SK-N-SH (cell line): ENCODE measurements around the gene GDPD5. TPM values are rescaled to one million over a fixed set of nuclear protein-coding genes. Genes with fewer than 3 reads are reported as not detected.

Experiments used
- CTCF ChIA-PET: fragments of 300-600, 350-600 bp; formaldehyde crosslinking; extraction: SDS; loops from one replicate; lab custom pipeline; 2021; lab: Yijun Ruan, JAX
- POLR2A ChIA-PET: fragments of 350-600 bp; sonication (Branson Sonifier 250); formaldehyde crosslinking; extraction: SDS; loops from one replicate; lab custom pipeline; 2020; ENCODE audit warnings: antibody characterized with exemption, inconsistent platforms; lab: Yijun Ruan, JAX
- DNase-seq: peaks from one replicate; pipeline ENCODE4 v3.0.0; 2012
- H2AFZ ChIP-seq: fragments of 200-600 bp; sonication (generic); 2 replicates; pipeline ENCODE4 v1.8.1; 2016; ENCODE audit warnings: antibody characterized with exemption, mild to moderate bottlenecking, low read depth
- H3F3A ChIP-seq: fragments of 200-600 bp; sonication (generic); replicated peaks from 2 replicates; pipeline ENCODE3; 2016; ENCODE audit warnings: antibody characterized with exemption, mild to moderate bottlenecking; ENCODE audit not compliant: insufficient read depth
- H3K27ac ChIP-seq, 2 experiments: fragments of 200-500 bp in 1 of 2; fragments of 200-600 bp in 1 of 2; sonication (Bioruptor generic) in 1 of 2; sonication (generic), shearing (Covaris generic) in 1 of 2; 2 replicates each; pipeline versions ENCODE4 v1.5.1 to v1.6.1; 2014 to 2016; ENCODE audit warnings: low read depth in 2 of 2, inconsistent platforms in 1 of 2, low read length in 1 of 2, mild to moderate bottlenecking in 1 of 2, mixed read lengths in 1 of 2
- H3K27me3 ChIP-seq: fragments of 200-600 bp; sonication (generic), shearing (Covaris generic); 2 replicates; pipeline ENCODE4 v1.6.1; 2016; ENCODE audit warnings: mixed run types; ENCODE audit not compliant: insufficient read depth
- H3K36me3 ChIP-seq, 2 experiments: fragments of 200-500 bp in 1 of 2; fragments of 200-600 bp in 1 of 2; sonication (Bioruptor generic) in 1 of 2; sonication (generic) in 1 of 2; replicated peaks in 1 of 2; 2 replicates each; pipeline versions ENCODE3 to v1.5.1; 2014 to 2016; ENCODE audit warnings: low read length in 1 of 2, mild to moderate bottlenecking in 1 of 2; ENCODE audit not compliant: insufficient read depth in 2 of 2, control insufficient read depth in 1 of 2
- H3K4me1 ChIP-seq, 2 experiments: fragments of 200-500 bp in 1 of 2; fragments of 200-600 bp in 1 of 2; sonication (Bioruptor generic) in 1 of 2; sonication (generic), shearing (Covaris generic) in 1 of 2; 2 replicates each; pipeline versions ENCODE4 v1.5.1 to v1.6.1; 2014 to 2016; ENCODE audit warnings: low read depth in 1 of 2, low read length in 1 of 2, mixed run types in 1 of 2; ENCODE audit not compliant: insufficient read depth in 2 of 2, control insufficient read depth in 1 of 2
- H3K4me2 ChIP-seq: fragments of 200-600 bp; sonication (generic), shearing (Covaris generic); 2 replicates; pipeline ENCODE4 v1.6.1; 2017; ENCODE audit warnings: mixed run types
- H3K4me3 ChIP-seq, 2 experiments: fragments of 200-500 bp in 1 of 2; fragments of 200-600 bp in 1 of 2; sonication (Bioruptor generic) in 1 of 2; sonication (generic), shearing (Covaris generic) in 1 of 2; 2 replicates each; pipeline versions ENCODE4 v1.5.1 to v1.8.1; 2014 to 2016; ENCODE audit warnings: low read depth in 2 of 2, inconsistent platforms in 1 of 2, low read length in 1 of 2, mild to moderate bottlenecking in 1 of 2, mixed read lengths in 1 of 2, moderate library complexity in 1 of 2
- H3K79me2 ChIP-seq: fragments of 200-600 bp; sonication (generic); 2 replicates; pipeline ENCODE4 v1.8.1; 2017; ENCODE audit warnings: mild to moderate bottlenecking; ENCODE audit not compliant: insufficient read depth
- H3K9ac ChIP-seq: fragments of 200-600 bp; sonication (generic); 2 replicates; pipeline ENCODE4 v1.6.1; 2017; ENCODE audit warnings: mixed run types
- H3K9me2 ChIP-seq: fragments of 200-600 bp; sonication (generic); 2 replicates; pipeline ENCODE4 v1.6.1; 2017; ENCODE audit warnings: mixed run types
- H3K9me3 ChIP-seq: fragments of 200-600 bp; sonication (generic); 2 replicates; pipeline ENCODE4 v1.6.1; 2017; ENCODE audit warnings: mixed run types, mild to moderate bottlenecking, moderate library complexity
- H4K20me1 ChIP-seq: fragments of 200-600 bp; sonication (generic); 2 replicates; pipeline ENCODE4 v1.6.1; 2017; ENCODE audit warnings: mild to moderate bottlenecking, mixed run types; ENCODE audit not compliant: insufficient read depth
- CHD2 ChIP-seq: fragments of 150-350 bp; IDR thresholded peaks from 2 replicates; pipeline ENCODE4 v1.6.1; 2018; ENCODE audit warnings: low read length; ENCODE audit not compliant: partially characterized antibody
- CTCF ChIP-seq: fragments of 200-600 bp; sonication (generic); IDR thresholded peaks from 2 replicates; pipeline ENCODE4 v1.6.1; 2017; ENCODE audit warnings: antibody characterized with exemption, mild to moderate bottlenecking, moderate library complexity
- FOXJ3 ChIP-seq: sonication (generic); formaldehyde crosslinking; IDR thresholded peaks from 2 replicates; pipeline ENCODE4 v1.5.1; 2020; ENCODE audit warnings: mild to moderate bottlenecking, missing genetic modification reagents
- FOXM1 ChIP-seq: IDR thresholded peaks from 2 replicates; pipeline ENCODE4 v1.4.0; 2012; ENCODE audit warnings: low read depth, mild to moderate bottlenecking
- GABPA ChIP-seq: IDR thresholded peaks from 2 replicates; pipeline ENCODE4 v1.4.0; 2012; ENCODE audit warnings: low read depth, mild to moderate bottlenecking
- MAX ChIP-seq: IDR thresholded peaks from 2 replicates; pipeline ENCODE4 v1.4.0; 2012; ENCODE audit warnings: low read depth
- MEF2A ChIP-seq: IDR thresholded peaks from 2 replicates; pipeline ENCODE4 v1.4.0; 2012; ENCODE audit warnings: low read depth, borderline replicate concordance
- NFIC ChIP-seq: IDR thresholded peaks from 2 replicates; pipeline ENCODE4 v1.4.0; 2012; ENCODE audit warnings: borderline replicate concordance
- POLR2AphosphoS5 ChIP-seq: IDR thresholded peaks from 2 replicates; pipeline ENCODE4 v1.6.1; 2012; ENCODE audit warnings: low read depth, low read length
- RAD21 ChIP-seq: IDR thresholded peaks from 2 replicates; pipeline ENCODE4 v1.6.1; 2012; ENCODE audit warnings: mild to moderate bottlenecking, low read length
- REST ChIP-seq: IDR thresholded peaks from 2 replicates; pipeline ENCODE4 v1.6.1; 2012; ENCODE audit warnings: mild to moderate bottlenecking, low read depth, low read length, moderate library complexity
- RFX5 ChIP-seq: IDR thresholded peaks from 2 replicates; pipeline ENCODE4 v1.6.1; 2012; ENCODE audit warnings: mild to moderate bottlenecking, improper control_type of control experiment, low read length
- SIN3A ChIP-seq: IDR thresholded peaks from 2 replicates; pipeline ENCODE4 v1.6.1; 2012; ENCODE audit warnings: low read depth, mild to moderate bottlenecking, low read length, moderate library complexity, borderline replicate concordance
- SMC3 ChIP-seq: IDR thresholded peaks from 2 replicates; pipeline ENCODE4 v1.6.1; 2012; ENCODE audit warnings: low read depth, low read length, improper control_type of control experiment
- WGBS: methylation state at CpG from one replicate; pipeline ENCODE4 v1.1.6; 2017; ENCODE audit warnings: low lambda C conversion rate; 5-methylcytosine and 5-hydroxymethylcytosine counted together
- polyA plus RNA-seq, 3 experiments: library from polyadenylated mRNA; depleted of rRNA; stranded (reverse); fragments of >200 nt; gene quantifications; 2 replicates each; pipeline ENCODE4 v1.2.3, GENCODE V29; 2012
- TF ChIP-seq, protein P1 (sequence below): IDR thresholded peaks from 2 replicates; pipeline ENCODE4; 2012
- TF ChIP-seq, protein P2 (sequence below): IDR thresholded peaks from 2 replicates; pipeline ENCODE4 v1.4.0; 2012; ENCODE audit warnings: low read depth, borderline replicate concordance

The GDPD5 gene
- polyA plus RNA-seq, 1 of the 3 experiments (the other 2 are of a cell fraction): 2.2 TPM

- H3K9ac ChIP-seq: no peak overlapping the region
- H3K4me3 ChIP-seq: no peak overlapping the region
- no peak overlapping the region for H3K4me2 ChIP-seq
- TF ChIP-seq NFIC (no peak), SIN3A (no peak), GABPA (no peak), MAX (no peak), MEF2A (no peak), CHD2 (no peak), FOXM1 (no peak), CTCF (no peak), FOXJ3 (CRISPR knock-in tag) (no peak), SMC3 (no peak), POLR2AphosphoS5 (no peak), RFX5 (no peak), RAD21 (no peak), REST (no peak)
- TF ChIP-seq, protein P1, sequence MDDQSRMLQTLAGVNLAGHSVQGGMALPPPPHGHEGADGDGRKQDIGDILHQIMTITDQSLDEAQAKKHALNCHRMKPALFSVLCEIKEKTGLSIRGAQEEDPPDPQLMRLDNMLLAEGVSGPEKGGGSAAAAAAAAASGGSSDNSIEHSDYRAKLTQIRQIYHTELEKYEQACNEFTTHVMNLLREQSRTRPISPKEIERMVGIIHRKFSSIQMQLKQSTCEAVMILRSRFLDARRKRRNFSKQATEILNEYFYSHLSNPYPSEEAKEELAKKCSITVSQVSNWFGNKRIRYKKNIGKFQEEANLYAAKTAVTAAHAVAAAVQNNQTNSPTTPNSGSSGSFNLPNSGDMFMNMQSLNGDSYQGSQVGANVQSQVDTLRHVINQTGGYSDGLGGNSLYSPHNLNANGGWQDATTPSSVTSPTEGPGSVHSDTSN: no peak
- TF ChIP-seq, protein P2, sequence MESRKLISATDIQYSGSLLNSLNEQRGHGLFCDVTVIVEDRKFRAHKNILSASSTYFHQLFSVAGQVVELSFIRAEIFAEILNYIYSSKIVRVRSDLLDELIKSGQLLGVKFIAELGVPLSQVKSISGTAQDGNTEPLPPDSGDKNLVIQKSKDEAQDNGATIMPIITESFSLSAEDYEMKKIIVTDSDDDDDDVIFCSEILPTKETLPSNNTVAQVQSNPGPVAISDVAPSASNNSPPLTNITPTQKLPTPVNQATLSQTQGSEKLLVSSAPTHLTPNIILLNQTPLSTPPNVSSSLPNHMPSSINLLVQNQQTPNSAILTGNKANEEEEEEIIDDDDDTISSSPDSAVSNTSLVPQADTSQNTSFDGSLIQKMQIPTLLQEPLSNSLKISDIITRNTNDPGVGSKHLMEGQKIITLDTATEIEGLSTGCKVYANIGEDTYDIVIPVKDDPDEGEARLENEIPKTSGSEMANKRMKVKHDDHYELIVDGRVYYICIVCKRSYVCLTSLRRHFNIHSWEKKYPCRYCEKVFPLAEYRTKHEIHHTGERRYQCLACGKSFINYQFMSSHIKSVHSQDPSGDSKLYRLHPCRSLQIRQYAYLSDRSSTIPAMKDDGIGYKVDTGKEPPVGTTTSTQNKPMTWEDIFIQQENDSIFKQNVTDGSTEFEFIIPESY: no peak
- no peak for DNase-seq
- H3K79me2 ChIP-seq: no peaks in the 10 kb centered on the region
- WGBS: 88% methylated on average over 3 of the region's 3 CpGs
- H3K9me3 ChIP-seq: no peaks in the 10 kb centered on the region
- CTCF ChIA-PET: no interaction called here
- H2AFZ ChIP-seq: no peak overlapping the region
- no peaks in the 10 kb centered on the region for H3F3A ChIP-seq
- no peaks in the 10 kb centered on the region for H4K20me1 ChIP-seq
- POLR2A ChIA-PET: no interaction called here
- H3K9me2 ChIP-seq: no peaks in the 10 kb centered on the region
- no peaks in the 10 kb centered on the region for H3K27me3 ChIP-seq
- peaks cover 0 to 6% of the 10 kb centered on the region in 2 experiments; a peak in 2 of 4 replicates for H3K4me1 ChIP-seq
- H3K27ac ChIP-seq: no peak overlapping the region
- no peaks in the 10 kb centered on the region for H3K36me3 ChIP-seq
Observed at GRCh38 chr11:75493626-75494025, 32.1 kb downstream of the GDPD5 start.
